HG02981 (cell line): ENCODE results near the gene SCART1.
"Not testable (repeated sequence)": the region's sequence is repeated elsewhere in the genome, so short reads cannot be mapped to it uniquely, and the experiment has no call there.

Experiments
- ATAC-seq: cut with Tn5 transposase; IDR thresholded peaks from one replicate; pipeline ENCODE4 v1.9.1; 2021; ENCODE audit warnings: mild to moderate bottlenecking, moderate library complexity; ENCODE audit not compliant: unreplicated experiment

Gene SCART1

DNA sequence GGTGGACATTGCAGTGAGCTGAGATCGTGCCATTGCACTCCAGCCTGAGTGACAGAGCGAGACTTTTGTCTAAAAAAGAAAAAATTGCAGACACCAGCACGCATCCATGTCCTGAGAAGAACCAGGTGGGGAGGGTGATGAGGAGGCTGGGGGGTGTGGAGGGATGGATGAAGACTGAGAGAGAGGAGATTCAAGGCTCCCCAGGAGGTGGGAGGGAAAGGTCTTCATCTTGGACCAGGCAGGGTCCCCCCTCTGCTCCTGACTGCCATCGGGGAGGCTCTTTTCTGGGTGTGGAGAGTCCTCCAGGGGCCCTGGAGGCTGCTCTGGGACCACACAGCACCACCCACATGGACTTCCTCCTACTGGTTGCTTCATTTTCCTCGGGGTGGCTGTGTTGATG is 1.5 kb downstream of the SCART1 start:
- ATAC-seq: no peak

DNA sequence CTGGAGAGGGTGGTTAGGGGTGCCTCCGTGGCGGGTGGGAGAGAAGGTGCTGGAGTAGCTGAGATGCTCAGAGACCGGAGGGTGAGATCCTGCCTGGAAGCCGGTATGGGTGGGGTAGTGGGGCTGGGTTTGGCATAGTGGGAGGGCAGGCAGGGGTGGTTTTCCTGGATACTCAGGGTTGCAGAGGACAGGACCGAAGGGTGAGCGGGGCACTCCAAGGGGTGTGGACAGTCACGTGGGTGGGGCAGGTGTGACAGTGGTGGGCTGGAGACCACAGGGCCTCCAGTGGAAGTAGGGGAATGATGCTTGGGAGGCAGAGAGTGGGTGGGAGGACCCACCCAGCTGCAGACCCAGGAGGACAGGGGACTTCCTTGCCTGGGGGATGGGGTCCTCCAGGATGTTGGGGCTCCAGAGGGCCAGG is 1.9 kb downstream of the SCART1 start:
- no peak for ATAC-seq

DNA sequence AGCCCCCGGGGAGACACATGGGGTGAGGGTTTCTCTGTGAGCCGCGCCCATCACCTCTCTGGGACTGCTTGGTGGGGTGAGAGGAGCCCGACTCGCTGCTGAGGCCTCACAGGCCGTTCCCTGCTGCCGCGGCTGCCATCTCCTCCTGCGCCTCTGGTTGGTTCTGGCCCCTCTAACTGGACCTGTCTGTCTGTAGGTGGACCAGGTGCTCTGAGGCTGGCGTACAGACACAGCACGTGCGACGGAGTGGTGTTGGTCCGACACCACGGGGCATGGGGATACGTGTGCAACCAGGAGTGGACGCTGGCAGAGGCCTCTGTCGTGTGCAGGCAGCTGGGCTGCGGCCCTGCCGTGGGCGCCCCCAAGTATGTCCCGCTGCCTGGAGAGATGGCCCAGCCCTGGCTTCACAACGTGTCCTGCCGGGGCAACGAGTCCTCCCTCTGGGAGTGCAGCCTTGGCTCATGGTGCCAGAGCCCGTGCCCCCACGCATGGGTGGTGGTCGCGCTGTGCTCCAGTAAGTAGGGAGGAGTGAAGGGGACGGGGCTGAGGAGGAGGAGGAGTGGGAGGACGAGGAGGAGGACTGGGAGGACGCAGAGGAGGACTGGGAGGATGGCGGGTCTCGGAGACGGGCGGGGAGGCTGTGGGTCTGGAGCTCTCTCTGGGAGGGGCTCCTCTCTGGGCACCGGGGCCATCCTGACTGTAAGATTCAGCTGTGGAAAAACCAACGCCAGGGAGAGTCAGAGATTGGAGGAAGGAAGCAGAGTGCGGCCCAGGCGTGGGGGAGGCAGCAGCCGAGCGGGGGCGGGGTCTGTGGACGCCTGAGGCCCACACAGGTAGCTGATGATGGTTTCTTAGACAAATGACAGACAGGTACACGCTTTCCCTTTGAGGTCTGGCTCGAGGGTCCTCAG is 2.6 kb downstream of the SCART1 start:
- ATAC-seq: no peak

DNA sequence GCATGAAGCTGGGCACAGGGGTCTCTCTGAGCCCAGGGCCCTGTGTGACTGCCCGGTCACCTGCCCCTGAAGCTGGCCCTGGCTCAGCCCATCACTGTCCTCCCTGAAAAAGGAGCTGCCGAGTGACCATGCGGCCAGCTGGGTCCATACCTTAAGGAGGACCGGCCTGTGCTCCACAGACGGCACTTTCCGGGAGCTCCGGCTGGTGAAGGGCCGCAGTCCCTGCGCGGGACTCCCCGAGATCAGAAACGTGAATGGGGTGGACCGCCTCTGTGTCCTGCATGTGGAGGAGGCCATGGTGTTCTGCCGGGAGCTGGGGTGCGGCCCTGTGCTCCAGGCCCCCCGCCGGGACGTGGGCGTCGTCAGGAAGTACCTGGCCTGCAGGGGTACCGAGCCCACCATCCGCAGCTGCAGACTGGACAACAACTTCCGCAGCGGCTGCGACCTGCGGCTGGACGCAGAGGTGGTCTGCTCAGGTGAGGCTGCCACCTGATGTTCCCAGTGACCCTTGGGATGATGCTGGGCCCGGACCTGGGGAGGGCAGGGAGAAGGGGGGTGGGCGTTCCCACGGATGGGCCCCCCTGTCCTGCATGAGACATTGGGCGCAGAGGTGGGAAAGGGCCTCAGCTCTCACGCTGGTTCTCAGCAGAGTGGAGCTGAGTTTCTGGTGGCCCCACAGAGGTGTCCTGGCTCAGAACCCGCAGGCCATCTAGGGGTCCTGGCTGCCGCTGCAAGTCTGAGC is 3.5 kb downstream of the SCART1 start:
- no peak for ATAC-seq

DNA sequence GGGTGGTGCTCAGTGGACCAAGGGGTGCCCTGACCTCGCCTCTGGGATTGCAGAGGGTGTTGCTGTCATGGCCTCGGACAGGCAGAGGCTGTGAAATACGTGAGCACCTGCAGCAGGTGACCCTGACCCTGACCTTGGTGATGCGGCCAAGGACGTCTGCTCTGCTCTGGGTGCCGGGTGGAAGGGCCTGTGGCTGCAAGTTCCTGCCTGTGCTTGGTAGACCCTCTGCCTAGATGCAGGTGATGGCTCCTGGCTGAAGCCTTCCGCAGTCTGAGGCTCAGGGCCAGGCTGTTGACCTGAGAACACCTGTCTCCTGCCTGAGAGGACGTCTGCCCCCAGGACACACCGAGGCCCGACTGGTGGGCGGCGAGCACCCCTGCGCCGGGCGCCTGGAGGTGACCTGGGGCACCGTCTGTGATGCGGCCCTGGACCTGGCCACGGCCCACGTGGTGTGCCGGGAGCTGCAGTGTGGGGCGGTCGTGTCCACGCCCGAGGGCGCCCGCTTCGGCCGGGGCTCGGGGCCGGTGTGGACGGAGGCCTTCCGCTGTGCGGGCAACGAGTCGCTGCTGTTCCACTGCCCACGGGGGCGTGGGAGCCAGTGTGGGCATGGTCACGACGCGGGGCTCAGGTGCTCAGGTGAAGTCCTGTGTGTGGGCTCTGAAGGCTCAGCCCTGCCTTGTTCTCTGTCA is 4.4 kb downstream of the SCART1 start:
- ATAC-seq: no peak

DNA sequence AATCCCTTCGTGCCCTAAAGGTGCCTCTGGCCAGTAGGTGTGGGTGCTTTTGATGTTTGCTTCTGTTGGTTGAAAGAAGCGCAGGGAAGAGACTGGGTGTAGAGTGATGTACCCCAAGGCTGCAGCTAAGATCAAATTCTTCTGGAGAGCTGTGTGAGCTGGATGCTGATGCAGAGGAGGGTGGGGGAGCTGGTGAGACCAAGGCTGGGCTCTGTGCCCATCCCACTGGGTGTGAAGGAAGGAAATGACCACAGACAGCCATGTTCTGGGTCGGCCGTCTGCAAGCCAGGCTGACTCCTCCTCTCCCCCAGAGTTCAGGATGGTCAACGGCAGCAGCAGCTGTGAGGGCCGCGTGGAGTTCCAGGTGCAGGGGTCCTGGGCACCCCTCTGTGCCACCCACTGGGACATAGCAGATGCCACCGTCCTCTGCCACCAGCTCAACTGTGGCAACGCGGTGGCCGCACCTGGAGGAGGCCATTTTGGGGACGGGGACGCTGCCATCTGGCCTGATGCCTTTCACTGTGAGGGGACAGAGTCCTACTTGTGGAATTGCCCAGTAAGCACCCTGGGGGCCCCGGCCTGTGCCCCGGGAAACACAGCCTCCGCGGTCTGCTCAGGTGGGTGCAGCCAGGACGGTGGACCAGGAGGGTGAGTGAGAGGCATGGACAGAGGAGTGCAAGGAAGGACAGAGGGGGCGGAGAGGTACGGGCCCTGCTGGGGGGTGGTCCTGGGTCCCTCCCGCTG is 5.1 kb downstream of the SCART1 start:
- no peak for ATAC-seq

DNA sequence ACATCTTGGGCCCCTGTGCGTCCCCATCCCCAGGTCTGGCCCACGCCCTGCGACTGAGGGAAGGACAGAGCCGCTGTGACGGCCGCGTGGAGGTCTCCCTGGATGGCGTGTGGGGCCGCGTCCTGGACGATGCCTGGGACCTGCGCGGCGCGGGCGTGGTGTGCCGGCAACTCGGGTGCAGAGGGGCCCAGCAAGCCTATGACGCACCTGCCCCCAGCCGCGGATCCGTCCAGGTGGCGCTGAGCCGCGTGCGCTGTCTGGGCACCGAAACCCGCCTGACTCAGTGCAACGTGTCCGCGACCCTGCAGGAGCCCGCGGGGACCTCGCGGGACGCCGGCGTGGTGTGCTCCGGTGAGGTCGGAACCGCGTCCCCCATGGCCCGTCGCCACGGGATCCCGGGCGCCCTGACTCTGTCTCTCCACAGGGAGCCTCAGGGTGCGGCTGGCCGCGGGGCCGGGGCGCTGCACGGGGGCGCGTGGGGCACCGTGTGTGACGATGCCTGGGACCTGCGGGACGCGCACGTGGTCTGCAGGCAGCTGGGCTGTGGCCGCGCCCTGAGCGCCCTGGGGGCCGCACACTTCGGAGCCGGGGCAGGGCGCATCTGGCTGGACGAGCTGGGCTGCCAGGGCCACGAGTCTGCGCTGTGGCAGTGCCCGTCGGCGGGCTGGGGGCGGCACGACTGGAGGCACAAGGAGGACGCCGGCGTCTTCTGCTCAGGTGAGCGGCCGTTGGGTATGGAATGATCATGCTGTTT is 5.9 kb downstream of the SCART1 start:
- no peak for ATAC-seq

DNA sequence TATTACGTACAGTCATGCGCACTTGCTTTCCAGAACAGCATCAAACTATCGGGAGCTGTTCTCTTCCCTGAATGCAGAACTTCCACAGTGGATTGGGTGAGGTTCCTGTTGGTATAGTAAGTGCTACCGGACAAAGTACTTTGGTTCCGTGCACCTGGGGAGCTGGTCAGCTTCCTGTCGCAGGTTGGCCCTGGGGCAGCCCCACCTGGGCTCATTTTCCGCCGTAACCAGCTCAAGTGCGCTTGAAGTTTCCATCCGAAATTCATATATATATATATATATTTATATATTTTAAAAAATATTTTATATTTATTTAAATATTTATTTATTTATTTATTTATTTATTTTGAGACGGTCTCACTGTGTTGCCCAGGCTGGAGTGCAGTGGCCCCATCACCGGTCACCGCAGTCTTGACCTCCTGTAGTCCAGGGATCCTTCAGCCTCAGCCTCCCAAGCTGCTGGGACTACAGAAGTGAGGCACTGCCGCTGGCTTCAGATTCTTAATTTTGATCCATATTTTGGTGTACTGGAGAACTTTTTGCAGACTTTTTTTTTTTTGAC is 6.5 kb downstream of the SCART1 start:
- no peak for ATAC-seq

DNA sequence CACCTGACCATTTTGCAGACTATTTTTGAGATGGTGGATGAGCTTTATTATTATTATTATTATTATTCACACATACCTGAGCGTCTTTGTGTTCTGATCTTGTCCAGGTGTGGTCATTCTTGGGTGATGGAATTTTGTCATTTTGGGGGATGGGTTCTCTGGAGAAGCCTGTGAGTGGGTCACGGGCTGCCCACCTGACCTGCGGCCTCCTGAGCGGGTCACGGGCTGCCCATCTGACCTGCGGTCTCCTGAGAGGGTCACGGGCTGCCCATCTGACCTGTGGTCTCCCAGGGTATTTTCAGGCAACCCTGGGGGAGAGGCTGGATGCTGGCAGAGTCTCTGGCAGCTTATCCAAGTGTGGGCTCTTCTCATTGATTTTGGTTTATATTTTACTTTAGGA is 7.3 kb downstream of the SCART1 start:
- no peak for ATAC-seq

DNA sequence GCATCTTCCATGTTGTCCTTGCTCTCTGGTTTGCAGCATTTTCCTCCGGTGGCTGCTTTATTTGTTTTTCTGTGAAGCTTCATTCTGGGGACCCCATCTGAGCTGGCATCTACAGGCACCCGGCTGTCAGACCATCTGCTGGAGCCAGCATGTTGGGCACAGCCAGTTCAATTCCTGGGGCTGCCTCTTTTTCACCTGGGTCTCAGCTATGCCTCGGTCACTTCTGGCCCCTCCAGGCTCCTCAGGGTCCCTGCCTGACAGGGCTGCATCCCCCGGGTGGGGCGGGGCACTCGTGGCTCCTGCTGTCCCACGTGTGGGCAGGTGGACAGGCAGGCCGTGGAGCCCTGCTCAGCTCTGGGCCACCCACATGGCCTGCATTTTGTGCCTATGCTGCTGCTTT is 8.1 kb downstream of the SCART1 start:
- ATAC-seq: no peak

DNA sequence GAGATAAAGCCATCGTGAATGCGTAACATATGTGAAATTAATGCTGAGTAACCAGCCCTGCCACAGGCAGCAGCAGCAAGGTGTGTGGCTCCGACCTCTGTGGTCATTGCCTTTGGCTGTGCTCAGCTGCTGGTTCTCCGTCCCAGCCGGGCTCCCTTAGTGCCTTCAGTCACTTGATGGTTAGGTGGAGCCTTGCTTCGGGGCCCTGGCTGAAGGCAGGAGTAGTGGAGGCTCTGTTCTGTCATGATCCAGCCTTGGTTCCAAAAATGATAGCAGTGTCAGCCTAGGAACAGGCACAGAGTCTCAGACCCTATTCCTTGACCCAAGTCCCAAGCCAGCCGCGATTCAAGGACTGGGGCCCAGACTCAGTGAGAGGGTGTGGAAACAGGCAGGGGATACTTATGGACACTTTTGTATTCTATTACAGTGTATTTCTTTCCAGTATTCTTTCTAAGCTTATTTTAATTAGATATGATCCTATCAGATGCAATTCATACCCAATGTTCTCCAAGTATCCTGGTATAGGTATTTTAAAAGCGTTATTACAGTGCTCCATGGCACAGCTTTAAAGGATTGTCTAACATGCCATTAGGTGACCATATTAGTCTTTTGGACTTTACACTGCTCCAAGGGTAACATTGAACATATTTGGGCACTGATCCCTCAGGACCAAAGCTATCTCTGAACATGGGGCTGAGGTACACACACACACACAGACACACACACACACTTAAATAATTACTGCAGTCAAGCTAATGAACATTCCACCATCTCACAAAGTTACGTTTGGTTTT is 9.0 kb downstream of the SCART1 start:
- no peak for ATAC-seq

DNA sequence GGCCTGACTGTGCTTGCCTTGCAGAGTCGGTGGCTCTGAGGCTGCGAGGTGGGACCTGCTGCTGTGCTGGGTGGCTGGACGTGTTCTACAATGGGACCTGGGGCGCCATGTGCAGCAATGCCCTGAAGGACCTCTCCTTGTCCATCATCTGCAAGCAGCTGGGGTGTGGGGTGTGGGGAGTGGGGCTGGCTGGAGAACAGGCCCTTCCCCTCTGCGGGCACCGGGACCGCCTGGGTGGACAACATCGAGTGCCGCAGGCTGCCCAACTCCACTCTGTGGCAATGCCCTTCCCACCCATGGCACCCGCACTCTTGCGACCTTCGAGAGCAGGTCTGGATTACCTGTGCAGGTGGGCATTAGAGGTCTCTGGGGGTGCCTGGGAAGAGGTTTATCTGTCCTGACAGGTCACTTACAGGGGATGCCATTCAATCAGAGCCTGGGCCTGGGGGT is 10.9 kb downstream of the SCART1 start:
- ATAC-seq: no peak

DNA sequence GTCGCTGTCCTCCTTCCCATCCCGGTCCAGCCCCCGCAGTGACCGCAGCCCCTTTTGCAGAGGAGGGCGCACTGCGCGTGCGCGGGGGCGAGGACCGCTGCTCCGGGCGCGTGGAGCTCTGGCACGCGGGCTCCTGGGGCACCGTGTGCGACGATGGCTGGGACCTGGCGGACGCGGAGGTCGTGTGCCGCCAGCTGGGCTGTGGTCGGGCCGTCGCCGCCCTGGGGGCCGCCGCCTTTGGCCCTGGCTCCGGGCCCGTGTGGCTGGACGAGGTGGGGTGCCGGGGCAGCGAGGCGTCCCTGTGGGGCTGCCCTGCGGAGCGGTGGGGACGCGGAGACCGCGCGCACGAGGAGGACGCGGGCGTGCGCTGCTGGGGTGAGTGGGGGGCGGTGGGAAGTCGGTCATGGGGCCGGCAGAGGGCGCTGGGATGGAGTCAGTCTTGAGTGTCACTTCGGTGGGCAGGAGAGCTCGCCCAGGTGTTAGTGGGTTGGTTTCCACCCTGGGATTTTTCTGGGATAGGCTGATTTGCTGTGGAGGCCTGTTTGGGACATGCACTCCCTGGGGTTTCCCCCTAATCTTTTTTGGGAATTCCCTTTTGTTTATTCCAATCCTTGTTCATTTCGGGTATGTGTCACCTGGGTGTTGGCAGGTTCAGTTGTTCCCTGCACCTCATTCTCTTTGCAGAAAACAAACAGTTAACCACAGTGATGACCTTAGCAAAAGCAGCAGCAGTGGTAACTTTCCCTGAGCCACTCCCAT is 11.6 kb downstream of the SCART1 start:
- ATAC-seq: no peak

DNA sequence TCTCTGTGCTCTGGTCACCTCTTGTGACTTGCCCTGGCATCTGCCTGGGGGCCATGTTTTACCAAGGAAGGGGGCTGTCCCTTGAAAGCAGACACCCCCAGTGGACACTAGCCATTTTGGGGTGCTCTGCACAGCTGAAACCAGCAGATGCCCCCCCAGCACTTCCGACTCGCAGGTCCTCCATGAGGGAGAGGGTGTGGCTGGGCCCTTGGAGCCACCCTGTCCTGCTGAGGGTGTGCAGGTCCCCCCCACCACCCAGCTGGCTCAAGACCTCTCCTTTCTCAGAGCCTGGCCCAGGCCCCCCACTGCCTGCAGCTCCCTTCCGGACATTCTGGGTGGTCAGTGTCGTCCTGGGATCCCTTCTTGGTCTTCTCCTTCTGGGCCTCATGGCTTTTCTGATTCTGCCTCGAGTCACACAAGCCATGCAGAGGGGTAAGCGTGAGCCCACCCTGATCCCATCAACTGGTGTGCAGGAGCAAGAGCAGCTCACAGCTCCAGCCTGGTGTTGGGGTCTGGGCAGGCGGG is 12.3 kb downstream of the SCART1 start:
- no peak for ATAC-seq

DNA sequence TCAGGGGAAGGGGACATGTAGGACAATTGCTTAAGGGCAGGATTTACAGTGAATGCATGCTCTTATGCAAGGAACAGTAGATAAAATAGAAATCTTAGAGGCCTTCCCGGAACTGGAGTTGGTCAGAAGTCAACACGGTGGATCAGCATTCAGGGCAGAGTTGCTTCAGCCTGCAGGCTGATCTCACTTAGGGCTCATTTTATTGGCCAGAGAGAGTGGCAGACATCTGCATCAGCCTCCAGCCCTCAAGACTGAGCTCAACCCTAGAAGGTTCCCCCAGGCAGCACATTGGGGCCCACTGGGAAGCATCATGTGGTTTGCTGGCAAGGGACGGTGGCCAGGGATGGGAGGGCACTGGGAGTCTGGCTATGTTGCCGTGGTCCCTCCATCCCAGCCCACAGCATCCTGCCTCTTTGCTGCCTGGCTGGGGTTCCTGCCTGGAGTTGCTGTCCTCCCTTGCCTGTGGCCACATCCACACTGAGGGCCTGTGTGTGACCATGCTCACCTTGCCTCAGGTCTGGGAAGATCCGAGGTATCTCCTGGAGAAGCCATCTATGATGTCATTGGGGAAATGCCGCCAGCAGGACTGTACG is 13.0 kb downstream of the SCART1 start:
- no peak for ATAC-seq

DNA sequence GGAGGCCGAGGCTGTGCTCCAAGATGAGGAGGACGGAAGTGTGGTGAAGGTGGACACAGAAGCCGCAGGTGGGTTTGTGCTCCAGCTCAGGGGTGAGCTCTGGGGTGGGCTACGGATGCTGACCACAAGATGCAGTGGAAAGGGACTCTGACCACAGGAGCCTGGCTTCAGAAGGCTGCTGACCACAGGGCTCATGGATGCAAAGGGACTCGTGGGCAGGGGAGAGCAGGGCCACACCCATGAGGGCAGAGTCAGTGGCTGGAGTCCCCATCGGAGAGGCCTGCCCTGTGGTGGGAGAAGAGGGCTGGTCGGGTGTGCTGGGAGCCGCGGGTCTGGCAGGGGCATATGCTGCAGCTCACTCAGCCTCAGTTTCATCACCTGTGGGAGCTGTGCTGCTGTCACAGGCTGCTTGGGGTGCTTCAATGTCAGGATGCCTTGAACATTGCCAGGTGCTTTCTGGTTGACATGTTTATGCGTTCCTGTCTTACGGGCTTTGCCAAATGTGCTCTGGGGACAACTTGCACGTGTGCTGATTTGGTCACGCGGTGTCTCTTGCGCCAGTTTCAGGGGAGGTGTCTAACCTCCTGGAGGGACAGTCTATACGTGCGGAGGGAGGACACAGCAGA is 13.7 kb downstream of the SCART1 start:
- no peak for ATAC-seq

DNA sequence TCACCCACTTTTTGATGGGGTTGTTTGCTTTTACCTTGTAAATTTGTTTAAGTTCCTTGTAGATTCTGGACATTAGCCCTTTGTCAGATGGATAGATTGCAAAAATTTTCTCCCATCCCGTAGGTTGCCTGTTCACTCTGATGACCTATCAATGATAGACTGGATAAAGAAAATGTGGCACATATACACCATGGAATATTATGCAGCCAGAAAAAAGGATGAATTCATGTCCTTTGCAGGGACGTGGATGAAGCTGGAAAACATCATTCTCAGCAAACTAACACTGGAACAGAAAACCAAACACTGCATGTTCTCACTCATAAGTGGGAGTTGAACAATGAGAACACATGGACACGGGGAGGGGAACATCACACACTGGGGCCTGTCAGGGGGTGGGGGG is 15.5 kb downstream of the SCART1 start:
- ATAC-seq: not testable (repeated sequence)
